ENCODE measurements around the gene TCEANC.

Gene TCEANC

GRCh38 chrX:13655674-13656073 lies 2.7 kb downstream of the TCEANC start:
- no peak for ATAC-seq
- TF ChIP-seq ZNF565 (CRISPR knock-in tag; conservative IDR thresholded peaks at IDR 0.05; ENCODE audit: low read depth) (no peak), CSRNP3 (CRISPR knock-in tag; IDR thresholded peaks at IDR 0.05) (no peak), SNAI2 (CRISPR knock-in tag; IDR thresholded peaks at IDR 0.05) (no peak), ZNF70 (CRISPR knock-in tag; IDR thresholded peaks at IDR 0.05) (no peak), ESRRG (CRISPR knock-in tag; IDR thresholded peaks at IDR 0.05) (no peak), TOX (CRISPR knock-in tag; IDR thresholded peaks at IDR 0.05; ENCODE audit: borderline replicate concordance) (no peak), ARNTL (CRISPR knock-in tag; IDR thresholded peaks at IDR 0.05; ENCODE audit: borderline replicate concordance, low read depth) (no peak), OSR1 (CRISPR knock-in tag; IDR thresholded peaks at IDR 0.05) (no peak), POU6F1 (CRISPR knock-in tag; IDR thresholded peaks at IDR 0.05; ENCODE audit: borderline replicate concordance, low read depth) (no peak), GLIS3 (CRISPR knock-in tag; IDR thresholded peaks at IDR 0.05) (no peak), CREB5 (CRISPR knock-in tag; IDR thresholded peaks at IDR 0.05; ENCODE audit: low read depth) (no peak), PATZ1 (CRISPR knock-in tag; IDR thresholded peaks at IDR 0.05; ENCODE audit: borderline replicate concordance) (no peak), PPARA (CRISPR knock-in tag; IDR thresholded peaks at IDR 0.05; ENCODE audit: borderline replicate concordance) (no peak), BACH2 (CRISPR knock-in tag; IDR thresholded peaks at IDR 0.05; ENCODE audit: borderline replicate concordance) (no peak), TCF4 (CRISPR knock-in tag; IDR thresholded peaks at IDR 0.05; ENCODE audit: borderline replicate concordance) (no peak), TSHZ2 (CRISPR knock-in tag; IDR thresholded peaks at IDR 0.05) (no peak), CSDC2 (CRISPR knock-in tag; IDR thresholded peaks at IDR 0.05) (no peak), RARB (CRISPR knock-in tag; IDR thresholded peaks at IDR 0.05) (no peak), ISL1 (CRISPR knock-in tag; IDR thresholded peaks at IDR 0.05) (no peak)

- ATAC-seq = peak; percentile 83
- TF ChIP-seq POU6F1 (CRISPR knock-in tag; IDR thresholded peaks at IDR 0.05; ENCODE audit: borderline replicate concordance, low read depth) (no peak), ISL1 (CRISPR knock-in tag; IDR thresholded peaks at IDR 0.05) (no peak), BACH2 (CRISPR knock-in tag; IDR thresholded peaks at IDR 0.05; ENCODE audit: borderline replicate concordance) (no peak), SNAI2 (CRISPR knock-in tag; IDR thresholded peaks at IDR 0.05) (no peak)
Observed at GRCh38 chrX:13658602-13659001, 5.7 kb downstream of the TCEANC start.

- ATAC-seq = peak; percentile 39; the same call in 2 of the 3 replicates
- TF ChIP-seq CSDC2 (CRISPR knock-in tag; IDR thresholded peaks at IDR 0.05) = no peak
- no peak for TF ChIP-seq ZFP3 (CRISPR knock-in tag; IDR thresholded peaks at IDR 0.05)
- TF ChIP-seq ZNF70 (CRISPR knock-in tag; IDR thresholded peaks at IDR 0.05) = no peak
- TF ChIP-seq ESRRG (CRISPR knock-in tag; IDR thresholded peaks at IDR 0.05) = no peak
- no peak for TF ChIP-seq POU6F1 (CRISPR knock-in tag; IDR thresholded peaks at IDR 0.05; ENCODE audit: borderline replicate concordance, low read depth)
- no peak for TF ChIP-seq PATZ1 (CRISPR knock-in tag; IDR thresholded peaks at IDR 0.05; ENCODE audit: borderline replicate concordance)
- TF ChIP-seq ZC3H10 (CRISPR knock-in tag; IDR thresholded peaks at IDR 0.05) = no peak
- TF ChIP-seq PPARA (CRISPR knock-in tag; IDR thresholded peaks at IDR 0.05; ENCODE audit: borderline replicate concordance) = no peak
Observed at GRCh38 chrX:13659063-13659462, 6.1 kb downstream of the TCEANC start.
